ENCODE results near the gene C9orf153. TPM values are rescaled to one million over a fixed set of nuclear protein-coding genes. Genes with fewer than 3 reads are reported as not detected.

Gene C9orf153
- total and polyA plus RNA-seq, 2 of the 13 experiments (the other 11 are each of a cell fraction or from before 2014, with no cell fraction given) = 0.17 to 0.44 TPM

- TF ChIP-seq SOX13 (IDR thresholded peaks at IDR 0.05) (no peak), SOX13 (CRISPR knock-in tag; conservative IDR thresholded peaks at IDR 0.05 in 1 of 2, IDR thresholded peaks at IDR 0.05 in 1 of 2) (0 out of 4 replicates have a peak, but pooled peaks of 1 of the 2 experiments have one; percentile 13), ATF7 (IDR thresholded peaks at IDR 0.05) (peak; percentile 55; the same call in 1 of the 2 replicates), ATF7 (CRISPR knock-in tag; IDR thresholded peaks at IDR 0.05) (no peak), CEBPG (CRISPR knock-in tag; IDR thresholded peaks at IDR 0.05) (peak; percentile 98), XBP1 (CRISPR knock-in tag; IDR thresholded peaks at IDR 0.05) (no peak), SAP130 (CRISPR knock-in tag; IDR thresholded peaks at IDR 0.05; ENCODE audit: low read depth) (peak; percentile 49; the same call in 1 of the 2 replicates), RAD21 (CRISPR knock-in tag; IDR thresholded peaks at IDR 0.05) (0 out of 2 replicates have a peak, but pooled peaks have one; percentile 21), ELF3 (CRISPR knock-in tag; IDR thresholded peaks at IDR 0.05) (peak; percentile 32; the same call in 1 of the 2 replicates), SMC3 (IDR thresholded peaks at IDR 0.05; ENCODE audit: low read length) (peak; percentile 64), MED1 (CRISPR knock-in tag; IDR thresholded peaks at IDR 0.05) (peak; percentile 23; the same call in 1 of the 2 replicates), RXRB (CRISPR knock-in tag; IDR thresholded peaks at IDR 0.05; ENCODE audit: borderline replicate concordance) (peak; percentile 55; the same call in 1 of the 2 replicates), THAP11 (CRISPR knock-in tag; IDR thresholded peaks at IDR 0.05) (peak; percentile 49; the same call in 1 of the 2 replicates), CREB1 (IDR thresholded peaks at IDR 0.05) (peak; percentile 52; the same call in 1 of the 2 replicates), CREB1 (CRISPR knock-in tag; IDR thresholded peaks at IDR 0.05) (no peak), SIX1 (CRISPR knock-in tag; IDR thresholded peaks at IDR 0.05; ENCODE audit: borderline replicate concordance) (no peak), ZNF207 (IDR thresholded peaks at IDR 0.05; ENCODE audit: borderline replicate concordance) (no peak), PATZ1 (CRISPR knock-in tag; IDR thresholded peaks at IDR 0.05) (0 out of 2 replicates have a peak, but pooled peaks have one; percentile 19)
- TF ChIP-seq, protein P1, sequence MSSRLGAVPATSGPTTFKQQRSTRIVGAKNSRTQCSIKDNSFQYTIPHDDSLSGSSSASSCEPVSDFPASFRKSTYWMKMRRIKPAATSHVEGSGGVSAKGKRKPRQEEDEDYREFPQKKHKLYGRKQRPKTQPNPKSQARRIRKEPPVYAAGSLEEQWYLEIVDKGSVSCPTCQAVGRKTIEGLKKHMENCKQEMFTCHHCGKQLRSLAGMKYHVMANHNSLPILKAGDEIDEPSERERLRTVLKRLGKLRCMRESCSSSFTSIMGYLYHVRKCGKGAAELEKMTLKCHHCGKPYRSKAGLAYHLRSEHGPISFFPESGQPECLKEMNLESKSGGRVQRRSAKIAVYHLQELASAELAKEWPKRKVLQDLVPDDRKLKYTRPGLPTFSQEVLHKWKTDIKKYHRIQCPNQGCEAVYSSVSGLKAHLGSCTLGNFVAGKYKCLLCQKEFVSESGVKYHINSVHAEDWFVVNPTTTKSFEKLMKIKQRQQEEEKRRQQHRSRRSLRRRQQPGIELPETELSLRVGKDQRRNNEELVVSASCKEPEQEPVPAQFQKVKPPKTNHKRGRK (CRISPR knock-in tag; IDR thresholded peaks at IDR 0.05) = no peak
- TF ChIP-seq, protein P2, sequence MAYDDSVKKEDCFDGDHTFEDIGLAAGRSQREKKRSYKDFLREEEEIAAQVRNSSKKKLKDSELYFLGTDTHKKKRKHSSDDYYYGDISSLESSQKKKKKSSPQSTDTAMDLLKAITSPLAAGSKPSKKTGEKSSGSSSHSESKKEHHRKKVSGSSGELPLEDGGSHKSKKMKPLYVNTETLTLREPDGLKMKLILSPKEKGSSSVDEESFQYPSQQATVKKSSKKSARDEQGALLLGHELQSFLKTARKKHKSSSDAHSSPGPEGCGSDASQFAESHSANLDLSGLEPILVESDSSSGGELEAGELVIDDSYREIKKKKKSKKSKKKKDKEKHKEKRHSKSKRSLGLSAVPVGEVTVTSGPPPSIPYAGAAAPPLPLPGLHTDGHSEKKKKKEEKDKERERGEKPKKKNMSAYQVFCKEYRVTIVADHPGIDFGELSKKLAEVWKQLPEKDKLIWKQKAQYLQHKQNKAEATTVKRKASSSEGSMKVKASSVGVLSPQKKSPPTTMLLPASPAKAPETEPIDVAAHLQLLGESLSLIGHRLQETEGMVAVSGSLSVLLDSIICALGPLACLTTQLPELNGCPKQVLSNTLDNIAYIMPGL (CRISPR knock-in tag; IDR thresholded peaks at IDR 0.05; ENCODE audit: borderline replicate concordance in 1 of 2, low read depth in 1 of 2) = 0 out of 4 replicates have a peak, but pooled peaks of 1 of the 2 experiments have one; percentile 37
- TF ChIP-seq, protein P3, sequence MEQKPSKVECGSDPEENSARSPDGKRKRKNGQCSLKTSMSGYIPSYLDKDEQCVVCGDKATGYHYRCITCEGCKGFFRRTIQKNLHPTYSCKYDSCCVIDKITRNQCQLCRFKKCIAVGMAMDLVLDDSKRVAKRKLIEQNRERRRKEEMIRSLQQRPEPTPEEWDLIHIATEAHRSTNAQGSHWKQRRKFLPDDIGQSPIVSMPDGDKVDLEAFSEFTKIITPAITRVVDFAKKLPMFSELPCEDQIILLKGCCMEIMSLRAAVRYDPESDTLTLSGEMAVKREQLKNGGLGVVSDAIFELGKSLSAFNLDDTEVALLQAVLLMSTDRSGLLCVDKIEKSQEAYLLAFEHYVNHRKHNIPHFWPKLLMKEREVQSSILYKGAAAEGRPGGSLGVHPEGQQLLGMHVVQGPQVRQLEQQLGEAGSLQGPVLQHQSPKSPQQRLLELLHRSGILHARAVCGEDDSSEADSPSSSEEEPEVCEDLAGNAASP (CRISPR knock-in tag; IDR thresholded peaks at IDR 0.05; ENCODE audit: borderline replicate concordance) = peak; percentile 67; the same call in 1 of the 2 replicates
- TF ChIP-seq, protein P4, sequence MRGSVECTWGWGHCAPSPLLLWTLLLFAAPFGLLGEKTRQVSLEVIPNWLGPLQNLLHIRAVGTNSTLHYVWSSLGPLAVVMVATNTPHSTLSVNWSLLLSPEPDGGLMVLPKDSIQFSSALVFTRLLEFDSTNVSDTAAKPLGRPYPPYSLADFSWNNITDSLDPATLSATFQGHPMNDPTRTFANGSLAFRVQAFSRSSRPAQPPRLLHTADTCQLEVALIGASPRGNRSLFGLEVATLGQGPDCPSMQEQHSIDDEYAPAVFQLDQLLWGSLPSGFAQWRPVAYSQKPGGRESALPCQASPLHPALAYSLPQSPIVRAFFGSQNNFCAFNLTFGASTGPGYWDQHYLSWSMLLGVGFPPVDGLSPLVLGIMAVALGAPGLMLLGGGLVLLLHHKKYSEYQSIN (CRISPR knock-in tag; IDR thresholded peaks at IDR 0.05; ENCODE audit: borderline replicate concordance) = no peak
These were observed 27.6 kb upstream of the C9orf153 start (continued) for GRCh38 chr9:86287013-86287412.
